ENCODE data around the gene ZNF135. TPM values are rescaled to one million over a fixed set of nuclear protein-coding genes. Genes with fewer than 3 reads are reported as not detected.

The ZNF135 gene
- total and polyA plus RNA-seq, 2 experiments from 2014 or later, result 4.8 to 10.3 TPM

DNA sequence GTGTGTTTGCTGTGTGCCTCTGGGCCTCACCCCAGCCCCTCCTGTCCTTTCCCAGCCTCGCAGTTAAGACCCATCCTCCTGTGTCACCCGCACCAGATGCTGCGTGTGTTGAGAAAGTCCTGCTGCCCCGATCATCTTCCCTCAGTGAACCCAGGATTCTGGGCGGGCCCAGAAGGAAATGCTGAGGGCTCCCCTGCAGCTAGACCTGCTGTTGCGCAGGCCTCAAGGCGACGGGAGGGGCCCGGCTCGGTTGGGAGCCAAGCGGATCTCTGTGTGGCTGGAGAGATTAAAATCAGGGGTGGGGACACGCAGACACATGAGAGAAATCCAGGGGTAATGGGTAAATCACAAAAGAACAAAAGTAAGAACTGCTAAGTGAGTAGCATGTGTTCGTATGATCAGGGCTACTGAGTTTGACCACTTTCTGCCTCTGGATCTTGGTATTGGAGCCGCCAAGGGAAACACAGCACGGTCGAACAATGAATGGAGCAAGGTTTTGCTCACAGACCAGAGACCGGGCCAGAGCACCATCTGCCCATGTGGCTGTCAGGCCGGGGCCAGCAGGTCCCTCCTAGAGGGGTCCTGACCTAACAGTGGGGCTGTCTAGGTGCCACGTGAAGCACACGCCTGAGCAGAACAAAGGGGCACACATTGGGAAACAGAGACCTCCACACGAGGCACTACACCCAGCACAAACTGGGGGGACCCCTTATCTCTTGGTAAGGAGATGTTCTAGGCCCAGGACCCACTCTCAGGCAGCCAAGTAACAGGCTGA, 18.1 kb upstream of the ZNF135 start:
- Histone ChIP-seq H3K9me2 (ENCODE audit: insufficient read depth) (no peaks in the 10 kb centered on the region), H3K27me3 (ENCODE audit: insufficient read depth) (peaks cover 24% of the 10 kb centered on the region), H3F3A (replicated peaks; ENCODE audit: low read depth) (peaks cover 8% of the 10 kb centered on the region), H3K4me2 (no peak overlapping the region), H3K4me3 (no peak overlapping the region), H2AFZ (no peak overlapping the region), H3K36me3 (ENCODE audit: insufficient read depth) (no peaks in the 10 kb centered on the region), H3K4me1 (ENCODE audit: insufficient read depth) (peaks cover 25% of the 10 kb centered on the region), H3K79me2 (replicated peaks; ENCODE audit: insufficient read depth) (no peaks in the 10 kb centered on the region), H3K27ac (ENCODE audit: low read depth) (no peak overlapping the region), H4K20me1 (replicated peaks; ENCODE audit: insufficient read depth) (no peaks in the 10 kb centered on the region)
- ATAC-seq, result no peak
- no peak overlapping the region for H3K4me3 Mint-ChIP-seq
- peaks cover 3% of the 10 kb centered on the region; the same call in 2 of the 3 replicates for H3K4me1 Mint-ChIP-seq
- H3K36me3 Mint-ChIP-seq (ENCODE audit: low read depth), result peaks cover 38% of the 10 kb centered on the region
- no peak for DNase-seq (ENCODE audit: low spot score)
- no peak overlapping the region for H3K27ac Mint-ChIP-seq
- H3K9me3 Mint-ChIP-seq, result peaks cover 86% of the 10 kb centered on the region
- peaks cover 11% of the 10 kb centered on the region for H3K27me3 Mint-ChIP-seq (ENCODE audit: insufficient read depth, low read depth, poor library complexity)
- no peak for TF ChIP-seq STAT1 (IDR thresholded peaks at IDR 0.05; ENCODE audit: unreplicated experiment)
- no peak for TF ChIP-seq JUNB (IDR thresholded peaks at IDR 0.05; ENCODE audit: unreplicated experiment)
- TF ChIP-seq, protein P1, sequence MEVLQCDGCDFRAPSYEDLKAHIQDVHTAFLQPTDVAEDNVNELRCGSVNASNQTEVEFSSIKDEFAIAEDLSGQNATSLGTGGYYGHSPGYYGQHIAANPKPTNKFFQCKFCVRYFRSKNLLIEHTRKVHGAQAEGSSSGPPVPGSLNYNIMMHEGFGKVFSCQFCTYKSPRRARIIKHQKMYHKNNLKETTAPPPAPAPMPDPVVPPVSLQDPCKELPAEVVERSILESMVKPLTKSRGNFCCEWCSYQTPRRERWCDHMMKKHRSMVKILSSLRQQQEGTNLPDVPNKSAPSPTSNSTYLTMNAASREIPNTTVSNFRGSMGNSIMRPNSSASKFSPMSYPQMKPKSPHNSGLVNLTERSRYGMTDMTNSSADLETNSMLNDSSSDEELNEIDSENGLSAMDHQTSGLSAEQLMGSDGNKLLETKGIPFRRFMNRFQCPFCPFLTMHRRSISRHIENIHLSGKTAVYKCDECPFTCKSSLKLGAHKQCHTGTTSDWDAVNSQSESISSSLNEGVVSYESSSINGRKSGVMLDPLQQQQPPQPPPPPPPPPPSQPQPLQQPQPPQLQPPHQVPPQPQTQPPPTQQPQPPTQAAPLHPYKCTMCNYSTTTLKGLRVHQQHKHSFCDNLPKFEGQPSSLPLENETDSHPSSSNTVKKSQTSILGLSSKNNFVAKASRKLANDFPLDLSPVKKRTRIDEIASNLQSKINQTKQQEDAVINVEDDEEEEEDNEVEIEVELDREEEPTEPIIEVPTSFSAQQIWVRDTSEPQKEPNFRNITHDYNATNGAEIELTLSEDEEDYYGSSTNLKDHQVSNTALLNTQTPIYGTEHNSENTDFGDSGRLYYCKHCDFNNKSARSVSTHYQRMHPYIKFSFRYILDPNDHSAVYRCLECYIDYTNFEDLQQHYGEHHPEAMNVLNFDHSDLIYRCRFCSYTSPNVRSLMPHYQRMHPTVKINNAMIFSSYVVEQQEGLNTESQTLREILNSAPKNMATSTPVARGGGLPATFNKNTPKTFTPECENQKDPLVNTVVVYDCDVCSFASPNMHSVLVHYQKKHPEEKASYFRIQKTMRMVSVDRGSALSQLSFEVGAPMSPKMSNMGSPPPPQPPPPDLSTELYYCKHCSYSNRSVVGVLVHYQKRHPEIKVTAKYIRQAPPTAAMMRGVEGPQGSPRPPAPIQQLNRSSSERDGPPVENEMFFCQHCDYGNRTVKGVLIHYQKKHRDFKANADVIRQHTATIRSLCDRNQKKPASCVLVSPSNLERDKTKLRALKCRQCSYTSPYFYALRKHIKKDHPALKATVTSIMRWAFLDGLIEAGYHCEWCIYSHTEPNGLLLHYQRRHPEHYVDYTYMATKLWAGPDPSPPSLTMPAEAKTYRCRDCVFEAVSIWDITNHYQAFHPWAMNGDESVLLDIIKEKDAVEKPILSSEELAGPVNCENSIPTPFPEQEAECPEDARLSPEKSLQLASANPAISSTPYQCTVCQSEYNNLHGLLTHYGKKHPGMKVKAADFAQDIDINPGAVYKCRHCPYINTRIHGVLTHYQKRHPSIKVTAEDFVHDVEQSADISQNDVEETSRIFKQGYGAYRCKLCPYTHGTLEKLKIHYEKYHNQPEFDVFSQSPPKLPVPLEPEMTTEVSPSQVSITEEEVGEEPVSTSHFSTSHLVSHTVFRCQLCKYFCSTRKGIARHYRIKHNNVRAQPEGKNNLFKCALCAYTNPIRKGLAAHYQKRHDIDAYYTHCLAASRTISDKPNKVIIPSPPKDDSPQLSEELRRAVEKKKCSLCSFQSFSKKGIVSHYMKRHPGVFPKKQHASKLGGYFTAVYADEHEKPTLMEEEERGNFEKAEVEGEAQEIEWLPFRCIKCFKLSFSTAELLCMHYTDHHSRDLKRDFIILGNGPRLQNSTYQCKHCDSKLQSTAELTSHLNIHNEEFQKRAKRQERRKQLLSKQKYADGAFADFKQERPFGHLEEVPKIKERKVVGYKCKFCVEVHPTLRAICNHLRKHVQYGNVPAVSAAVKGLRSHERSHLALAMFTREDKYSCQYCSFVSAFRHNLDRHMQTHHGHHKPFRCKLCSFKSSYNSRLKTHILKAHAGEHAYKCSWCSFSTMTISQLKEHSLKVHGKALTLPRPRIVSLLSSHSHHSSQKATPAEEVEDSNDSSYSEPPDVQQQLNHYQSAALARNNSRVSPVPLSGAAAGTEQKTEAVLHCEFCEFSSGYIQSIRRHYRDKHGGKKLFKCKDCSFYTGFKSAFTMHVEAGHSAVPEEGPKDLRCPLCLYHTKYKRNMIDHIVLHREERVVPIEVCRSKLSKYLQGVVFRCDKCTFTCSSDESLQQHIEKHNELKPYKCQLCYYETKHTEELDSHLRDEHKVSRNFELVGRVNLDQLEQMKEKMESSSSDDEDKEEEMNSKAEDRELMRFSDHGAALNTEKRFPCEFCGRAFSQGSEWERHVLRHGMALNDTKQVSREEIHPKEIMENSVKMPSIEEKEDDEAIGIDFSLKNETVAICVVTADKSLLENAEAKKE (CRISPR knock-in tag; IDR thresholded peaks at IDR 0.05), result no peak
- no peak for TF ChIP-seq EZH2 (IDR thresholded peaks at IDR 0.05; ENCODE audit: low read depth, unreplicated experiment)
- TF ChIP-seq, protein P2, sequence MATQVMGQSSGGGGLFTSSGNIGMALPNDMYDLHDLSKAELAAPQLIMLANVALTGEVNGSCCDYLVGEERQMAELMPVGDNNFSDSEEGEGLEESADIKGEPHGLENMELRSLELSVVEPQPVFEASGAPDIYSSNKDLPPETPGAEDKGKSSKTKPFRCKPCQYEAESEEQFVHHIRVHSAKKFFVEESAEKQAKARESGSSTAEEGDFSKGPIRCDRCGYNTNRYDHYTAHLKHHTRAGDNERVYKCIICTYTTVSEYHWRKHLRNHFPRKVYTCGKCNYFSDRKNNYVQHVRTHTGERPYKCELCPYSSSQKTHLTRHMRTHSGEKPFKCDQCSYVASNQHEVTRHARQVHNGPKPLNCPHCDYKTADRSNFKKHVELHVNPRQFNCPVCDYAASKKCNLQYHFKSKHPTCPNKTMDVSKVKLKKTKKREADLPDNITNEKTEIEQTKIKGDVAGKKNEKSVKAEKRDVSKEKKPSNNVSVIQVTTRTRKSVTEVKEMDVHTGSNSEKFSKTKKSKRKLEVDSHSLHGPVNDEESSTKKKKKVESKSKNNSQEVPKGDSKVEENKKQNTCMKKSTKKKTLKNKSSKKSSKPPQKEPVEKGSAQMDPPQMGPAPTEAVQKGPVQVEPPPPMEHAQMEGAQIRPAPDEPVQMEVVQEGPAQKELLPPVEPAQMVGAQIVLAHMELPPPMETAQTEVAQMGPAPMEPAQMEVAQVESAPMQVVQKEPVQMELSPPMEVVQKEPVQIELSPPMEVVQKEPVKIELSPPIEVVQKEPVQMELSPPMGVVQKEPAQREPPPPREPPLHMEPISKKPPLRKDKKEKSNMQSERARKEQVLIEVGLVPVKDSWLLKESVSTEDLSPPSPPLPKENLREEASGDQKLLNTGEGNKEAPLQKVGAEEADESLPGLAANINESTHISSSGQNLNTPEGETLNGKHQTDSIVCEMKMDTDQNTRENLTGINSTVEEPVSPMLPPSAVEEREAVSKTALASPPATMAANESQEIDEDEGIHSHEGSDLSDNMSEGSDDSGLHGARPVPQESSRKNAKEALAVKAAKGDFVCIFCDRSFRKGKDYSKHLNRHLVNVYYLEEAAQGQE (IDR thresholded peaks at IDR 0.05; ENCODE audit: unreplicated experiment), result no peak
- TF ChIP-seq CREB1 (CRISPR knock-in tag; IDR thresholded peaks at IDR 0.05; ENCODE audit: low read depth), result no peak
- no peak for TF ChIP-seq NANOG (IDR thresholded peaks at IDR 0.05; ENCODE audit: borderline replicate concordance)
- TF ChIP-seq POLR2AphosphoS5 (IDR thresholded peaks at IDR 0.05; ENCODE audit: low read depth), result no peak
- TF ChIP-seq, protein P3, sequence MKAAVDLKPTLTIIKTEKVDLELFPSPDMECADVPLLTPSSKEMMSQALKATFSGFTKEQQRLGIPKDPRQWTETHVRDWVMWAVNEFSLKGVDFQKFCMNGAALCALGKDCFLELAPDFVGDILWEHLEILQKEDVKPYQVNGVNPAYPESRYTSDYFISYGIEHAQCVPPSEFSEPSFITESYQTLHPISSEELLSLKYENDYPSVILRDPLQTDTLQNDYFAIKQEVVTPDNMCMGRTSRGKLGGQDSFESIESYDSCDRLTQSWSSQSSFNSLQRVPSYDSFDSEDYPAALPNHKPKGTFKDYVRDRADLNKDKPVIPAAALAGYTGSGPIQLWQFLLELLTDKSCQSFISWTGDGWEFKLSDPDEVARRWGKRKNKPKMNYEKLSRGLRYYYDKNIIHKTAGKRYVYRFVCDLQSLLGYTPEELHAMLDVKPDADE (IDR thresholded peaks at IDR 0.05), result no peak
